Measurements from ENCODE around the gene KATNB1.

DNA sequence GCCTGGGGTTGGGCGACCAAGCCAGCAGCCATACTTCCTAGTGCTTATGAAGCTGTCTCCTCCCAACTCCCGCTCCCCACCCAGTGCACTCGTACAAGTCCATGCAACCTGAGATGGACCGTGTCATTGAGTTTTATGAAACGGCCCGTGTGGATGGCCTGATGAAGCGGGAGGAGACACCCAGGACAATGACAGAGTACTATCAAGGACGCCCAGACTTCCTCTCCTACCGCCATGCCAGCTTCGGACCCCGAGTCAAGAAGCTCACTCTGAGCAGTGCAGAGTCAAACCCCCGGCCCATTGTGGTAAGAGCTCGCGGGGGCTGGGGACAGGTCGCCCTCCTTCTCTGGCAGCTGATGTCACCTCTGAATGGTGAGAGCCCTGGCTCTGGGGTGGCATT is 11.0 kb upstream of the KATNB1 start:
- TF ChIP-seq, protein P1, sequence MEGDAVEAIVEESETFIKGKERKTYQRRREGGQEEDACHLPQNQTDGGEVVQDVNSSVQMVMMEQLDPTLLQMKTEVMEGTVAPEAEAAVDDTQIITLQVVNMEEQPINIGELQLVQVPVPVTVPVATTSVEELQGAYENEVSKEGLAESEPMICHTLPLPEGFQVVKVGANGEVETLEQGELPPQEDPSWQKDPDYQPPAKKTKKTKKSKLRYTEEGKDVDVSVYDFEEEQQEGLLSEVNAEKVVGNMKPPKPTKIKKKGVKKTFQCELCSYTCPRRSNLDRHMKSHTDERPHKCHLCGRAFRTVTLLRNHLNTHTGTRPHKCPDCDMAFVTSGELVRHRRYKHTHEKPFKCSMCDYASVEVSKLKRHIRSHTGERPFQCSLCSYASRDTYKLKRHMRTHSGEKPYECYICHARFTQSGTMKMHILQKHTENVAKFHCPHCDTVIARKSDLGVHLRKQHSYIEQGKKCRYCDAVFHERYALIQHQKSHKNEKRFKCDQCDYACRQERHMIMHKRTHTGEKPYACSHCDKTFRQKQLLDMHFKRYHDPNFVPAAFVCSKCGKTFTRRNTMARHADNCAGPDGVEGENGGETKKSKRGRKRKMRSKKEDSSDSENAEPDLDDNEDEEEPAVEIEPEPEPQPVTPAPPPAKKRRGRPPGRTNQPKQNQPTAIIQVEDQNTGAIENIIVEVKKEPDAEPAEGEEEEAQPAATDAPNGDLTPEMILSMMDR (conservative IDR thresholded peaks at IDR 0.05; ENCODE audit: low read depth in 2 of 2), result no peak
- TF ChIP-seq, protein P2, sequence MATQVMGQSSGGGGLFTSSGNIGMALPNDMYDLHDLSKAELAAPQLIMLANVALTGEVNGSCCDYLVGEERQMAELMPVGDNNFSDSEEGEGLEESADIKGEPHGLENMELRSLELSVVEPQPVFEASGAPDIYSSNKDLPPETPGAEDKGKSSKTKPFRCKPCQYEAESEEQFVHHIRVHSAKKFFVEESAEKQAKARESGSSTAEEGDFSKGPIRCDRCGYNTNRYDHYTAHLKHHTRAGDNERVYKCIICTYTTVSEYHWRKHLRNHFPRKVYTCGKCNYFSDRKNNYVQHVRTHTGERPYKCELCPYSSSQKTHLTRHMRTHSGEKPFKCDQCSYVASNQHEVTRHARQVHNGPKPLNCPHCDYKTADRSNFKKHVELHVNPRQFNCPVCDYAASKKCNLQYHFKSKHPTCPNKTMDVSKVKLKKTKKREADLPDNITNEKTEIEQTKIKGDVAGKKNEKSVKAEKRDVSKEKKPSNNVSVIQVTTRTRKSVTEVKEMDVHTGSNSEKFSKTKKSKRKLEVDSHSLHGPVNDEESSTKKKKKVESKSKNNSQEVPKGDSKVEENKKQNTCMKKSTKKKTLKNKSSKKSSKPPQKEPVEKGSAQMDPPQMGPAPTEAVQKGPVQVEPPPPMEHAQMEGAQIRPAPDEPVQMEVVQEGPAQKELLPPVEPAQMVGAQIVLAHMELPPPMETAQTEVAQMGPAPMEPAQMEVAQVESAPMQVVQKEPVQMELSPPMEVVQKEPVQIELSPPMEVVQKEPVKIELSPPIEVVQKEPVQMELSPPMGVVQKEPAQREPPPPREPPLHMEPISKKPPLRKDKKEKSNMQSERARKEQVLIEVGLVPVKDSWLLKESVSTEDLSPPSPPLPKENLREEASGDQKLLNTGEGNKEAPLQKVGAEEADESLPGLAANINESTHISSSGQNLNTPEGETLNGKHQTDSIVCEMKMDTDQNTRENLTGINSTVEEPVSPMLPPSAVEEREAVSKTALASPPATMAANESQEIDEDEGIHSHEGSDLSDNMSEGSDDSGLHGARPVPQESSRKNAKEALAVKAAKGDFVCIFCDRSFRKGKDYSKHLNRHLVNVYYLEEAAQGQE (IDR thresholded peaks at IDR 0.05; ENCODE audit: unreplicated experiment), result no peak
- TF ChIP-seq EZH2phosphoT487 (IDR thresholded peaks at IDR 0.05; ENCODE audit: unreplicated experiment) (no peak), CREB1 (CRISPR knock-in tag; IDR thresholded peaks at IDR 0.05; ENCODE audit: low read depth) (no peak), EZH2 (IDR thresholded peaks at IDR 0.05; ENCODE audit: low read depth, unreplicated experiment) (no peak), POLR2AphosphoS5 (IDR thresholded peaks at IDR 0.05; ENCODE audit: low read depth) (no peak)
- TF ChIP-seq, protein P3, sequence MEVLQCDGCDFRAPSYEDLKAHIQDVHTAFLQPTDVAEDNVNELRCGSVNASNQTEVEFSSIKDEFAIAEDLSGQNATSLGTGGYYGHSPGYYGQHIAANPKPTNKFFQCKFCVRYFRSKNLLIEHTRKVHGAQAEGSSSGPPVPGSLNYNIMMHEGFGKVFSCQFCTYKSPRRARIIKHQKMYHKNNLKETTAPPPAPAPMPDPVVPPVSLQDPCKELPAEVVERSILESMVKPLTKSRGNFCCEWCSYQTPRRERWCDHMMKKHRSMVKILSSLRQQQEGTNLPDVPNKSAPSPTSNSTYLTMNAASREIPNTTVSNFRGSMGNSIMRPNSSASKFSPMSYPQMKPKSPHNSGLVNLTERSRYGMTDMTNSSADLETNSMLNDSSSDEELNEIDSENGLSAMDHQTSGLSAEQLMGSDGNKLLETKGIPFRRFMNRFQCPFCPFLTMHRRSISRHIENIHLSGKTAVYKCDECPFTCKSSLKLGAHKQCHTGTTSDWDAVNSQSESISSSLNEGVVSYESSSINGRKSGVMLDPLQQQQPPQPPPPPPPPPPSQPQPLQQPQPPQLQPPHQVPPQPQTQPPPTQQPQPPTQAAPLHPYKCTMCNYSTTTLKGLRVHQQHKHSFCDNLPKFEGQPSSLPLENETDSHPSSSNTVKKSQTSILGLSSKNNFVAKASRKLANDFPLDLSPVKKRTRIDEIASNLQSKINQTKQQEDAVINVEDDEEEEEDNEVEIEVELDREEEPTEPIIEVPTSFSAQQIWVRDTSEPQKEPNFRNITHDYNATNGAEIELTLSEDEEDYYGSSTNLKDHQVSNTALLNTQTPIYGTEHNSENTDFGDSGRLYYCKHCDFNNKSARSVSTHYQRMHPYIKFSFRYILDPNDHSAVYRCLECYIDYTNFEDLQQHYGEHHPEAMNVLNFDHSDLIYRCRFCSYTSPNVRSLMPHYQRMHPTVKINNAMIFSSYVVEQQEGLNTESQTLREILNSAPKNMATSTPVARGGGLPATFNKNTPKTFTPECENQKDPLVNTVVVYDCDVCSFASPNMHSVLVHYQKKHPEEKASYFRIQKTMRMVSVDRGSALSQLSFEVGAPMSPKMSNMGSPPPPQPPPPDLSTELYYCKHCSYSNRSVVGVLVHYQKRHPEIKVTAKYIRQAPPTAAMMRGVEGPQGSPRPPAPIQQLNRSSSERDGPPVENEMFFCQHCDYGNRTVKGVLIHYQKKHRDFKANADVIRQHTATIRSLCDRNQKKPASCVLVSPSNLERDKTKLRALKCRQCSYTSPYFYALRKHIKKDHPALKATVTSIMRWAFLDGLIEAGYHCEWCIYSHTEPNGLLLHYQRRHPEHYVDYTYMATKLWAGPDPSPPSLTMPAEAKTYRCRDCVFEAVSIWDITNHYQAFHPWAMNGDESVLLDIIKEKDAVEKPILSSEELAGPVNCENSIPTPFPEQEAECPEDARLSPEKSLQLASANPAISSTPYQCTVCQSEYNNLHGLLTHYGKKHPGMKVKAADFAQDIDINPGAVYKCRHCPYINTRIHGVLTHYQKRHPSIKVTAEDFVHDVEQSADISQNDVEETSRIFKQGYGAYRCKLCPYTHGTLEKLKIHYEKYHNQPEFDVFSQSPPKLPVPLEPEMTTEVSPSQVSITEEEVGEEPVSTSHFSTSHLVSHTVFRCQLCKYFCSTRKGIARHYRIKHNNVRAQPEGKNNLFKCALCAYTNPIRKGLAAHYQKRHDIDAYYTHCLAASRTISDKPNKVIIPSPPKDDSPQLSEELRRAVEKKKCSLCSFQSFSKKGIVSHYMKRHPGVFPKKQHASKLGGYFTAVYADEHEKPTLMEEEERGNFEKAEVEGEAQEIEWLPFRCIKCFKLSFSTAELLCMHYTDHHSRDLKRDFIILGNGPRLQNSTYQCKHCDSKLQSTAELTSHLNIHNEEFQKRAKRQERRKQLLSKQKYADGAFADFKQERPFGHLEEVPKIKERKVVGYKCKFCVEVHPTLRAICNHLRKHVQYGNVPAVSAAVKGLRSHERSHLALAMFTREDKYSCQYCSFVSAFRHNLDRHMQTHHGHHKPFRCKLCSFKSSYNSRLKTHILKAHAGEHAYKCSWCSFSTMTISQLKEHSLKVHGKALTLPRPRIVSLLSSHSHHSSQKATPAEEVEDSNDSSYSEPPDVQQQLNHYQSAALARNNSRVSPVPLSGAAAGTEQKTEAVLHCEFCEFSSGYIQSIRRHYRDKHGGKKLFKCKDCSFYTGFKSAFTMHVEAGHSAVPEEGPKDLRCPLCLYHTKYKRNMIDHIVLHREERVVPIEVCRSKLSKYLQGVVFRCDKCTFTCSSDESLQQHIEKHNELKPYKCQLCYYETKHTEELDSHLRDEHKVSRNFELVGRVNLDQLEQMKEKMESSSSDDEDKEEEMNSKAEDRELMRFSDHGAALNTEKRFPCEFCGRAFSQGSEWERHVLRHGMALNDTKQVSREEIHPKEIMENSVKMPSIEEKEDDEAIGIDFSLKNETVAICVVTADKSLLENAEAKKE (CRISPR knock-in tag; IDR thresholded peaks at IDR 0.05), result no peak

Measured in GM23338 (cell line).